ENCODE data around the gene KRT12.
"Not testable (repeated sequence)": the region's sequence is repeated elsewhere in the genome, so short reads cannot be mapped to it uniquely, and the experiment has no call there.

KRT12 gene

GRCh38 chr17:40841246-40841645 lies 25.8 kb downstream of the KRT12 start:
- DNase-seq: no peak

DNA sequence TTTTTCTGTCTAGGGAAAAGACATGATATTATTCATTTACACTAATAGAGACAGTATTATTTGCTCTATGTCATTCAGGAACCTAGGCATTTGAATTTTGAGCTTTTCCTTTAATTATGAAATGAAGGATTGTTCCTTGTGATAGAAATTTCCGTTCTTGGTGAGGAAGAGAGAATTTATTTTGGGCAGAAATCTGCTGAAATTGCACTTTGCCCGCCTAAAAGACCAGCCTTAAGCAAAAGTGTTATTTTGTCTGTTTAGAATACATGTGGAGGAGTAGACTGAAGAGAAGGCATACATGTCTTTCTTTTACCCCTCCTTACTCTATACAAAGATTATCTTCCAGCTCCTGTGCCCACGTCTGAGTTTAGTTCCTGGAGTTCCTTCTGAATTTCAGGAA lies 27.8 kb downstream of the KRT12 start:
- DNase-seq: no peak

DNA sequence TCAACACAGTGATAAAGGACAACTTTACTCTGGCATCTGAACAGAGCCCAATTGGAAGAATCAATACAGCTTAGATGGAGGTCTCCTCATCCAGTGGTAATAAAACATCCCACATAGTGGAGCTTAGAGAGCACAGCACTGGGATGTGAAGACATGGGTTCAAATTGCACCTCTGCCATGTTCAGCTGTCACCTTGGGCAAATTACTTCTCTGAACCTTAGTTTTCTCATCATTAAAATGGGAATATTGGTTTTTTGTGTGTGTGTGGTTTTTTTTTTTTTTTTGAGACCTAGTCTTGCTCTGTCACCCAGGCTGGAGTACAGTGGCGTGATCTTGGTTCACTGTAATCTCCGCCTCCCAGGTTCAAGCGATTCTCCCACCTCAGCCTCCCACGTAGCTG lies 31.0 kb downstream of the KRT12 start:
- DNase-seq: no peak

- no peak for DNase-seq
These were observed 33.1 kb downstream of the KRT12 start for GRCh38 chr17:40833882-40834281.

DNA sequence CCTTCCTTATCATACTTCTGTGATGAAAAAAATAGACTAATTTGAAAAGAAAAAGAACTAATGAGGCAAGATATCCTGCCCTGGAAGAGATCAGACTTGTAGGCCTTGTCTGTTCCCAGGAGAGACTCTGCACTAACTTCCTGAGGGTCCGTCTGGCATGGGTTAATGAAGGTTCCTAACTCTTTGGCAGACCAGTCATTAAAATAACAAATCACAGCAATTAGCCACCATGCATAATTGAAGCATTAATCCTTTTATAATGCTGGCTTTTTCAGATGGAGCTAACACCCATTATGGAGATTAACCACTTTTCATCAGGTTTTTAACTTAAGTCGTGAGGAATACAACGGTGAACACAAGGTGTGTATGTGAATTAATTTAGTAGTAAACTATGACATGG lies 34.2 kb downstream of the KRT12 start:
- no peak for DNase-seq

DNA sequence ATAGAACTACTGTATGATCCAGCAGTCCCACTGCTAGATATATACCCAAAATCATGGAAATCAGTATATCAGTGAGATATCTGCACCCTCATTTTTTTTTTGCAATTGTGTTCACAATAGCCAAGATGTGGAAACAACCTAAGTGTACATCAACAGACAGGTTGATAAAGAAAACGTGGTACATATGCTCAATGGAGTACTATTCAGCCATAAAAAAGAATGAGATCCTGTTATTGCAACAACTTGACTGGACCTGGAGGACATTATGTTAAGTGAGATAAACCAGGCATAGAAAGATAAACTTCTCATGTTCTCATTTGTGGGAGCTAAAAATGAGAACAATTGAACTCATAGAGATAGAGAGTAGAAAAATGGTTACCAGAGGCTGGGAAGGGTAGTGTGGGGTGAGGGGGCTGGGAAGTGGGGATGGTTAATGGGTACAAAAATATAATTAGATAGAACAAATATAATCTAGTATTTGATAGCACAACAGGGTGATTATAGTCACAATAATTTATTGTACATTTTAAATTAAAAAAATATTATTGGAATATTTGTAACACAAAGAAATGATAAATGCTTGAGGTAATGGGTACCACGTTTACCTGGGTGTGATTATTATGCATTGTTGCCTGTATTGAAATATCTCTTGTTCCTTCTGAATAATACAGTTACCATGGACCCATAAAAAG lies 36.8 kb downstream of the KRT12 start:
- no peak for DNase-seq

DNA sequence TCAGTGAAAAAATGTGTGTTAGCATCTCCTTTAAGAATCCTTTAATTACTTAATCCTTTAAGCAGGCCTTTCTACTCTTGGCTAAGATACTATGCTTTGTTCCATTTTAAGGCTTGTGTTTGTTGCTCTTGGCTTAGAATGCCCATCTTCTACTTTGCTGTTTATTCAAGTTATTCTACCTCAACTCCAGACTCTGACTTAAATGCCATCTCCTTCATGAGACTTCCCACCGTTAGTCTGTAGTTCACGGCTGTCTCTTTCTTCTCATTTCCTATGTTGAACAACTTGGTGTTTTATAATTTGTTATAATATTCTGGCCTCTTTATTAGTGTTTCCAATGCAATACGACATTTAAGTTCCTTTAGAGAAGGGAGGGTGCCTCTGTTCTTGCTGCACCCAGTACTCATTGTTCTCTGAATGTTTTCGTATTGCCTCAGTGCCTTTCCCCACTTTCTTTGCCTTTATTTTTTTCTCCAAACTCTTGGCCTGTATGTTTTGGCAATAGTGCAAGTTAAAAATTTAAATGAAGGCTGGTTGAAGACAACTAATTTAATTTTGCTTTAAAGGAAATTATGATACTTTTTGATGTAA lies 38.5 kb downstream of the KRT12 start:
- DNase-seq: no peak

DNA sequence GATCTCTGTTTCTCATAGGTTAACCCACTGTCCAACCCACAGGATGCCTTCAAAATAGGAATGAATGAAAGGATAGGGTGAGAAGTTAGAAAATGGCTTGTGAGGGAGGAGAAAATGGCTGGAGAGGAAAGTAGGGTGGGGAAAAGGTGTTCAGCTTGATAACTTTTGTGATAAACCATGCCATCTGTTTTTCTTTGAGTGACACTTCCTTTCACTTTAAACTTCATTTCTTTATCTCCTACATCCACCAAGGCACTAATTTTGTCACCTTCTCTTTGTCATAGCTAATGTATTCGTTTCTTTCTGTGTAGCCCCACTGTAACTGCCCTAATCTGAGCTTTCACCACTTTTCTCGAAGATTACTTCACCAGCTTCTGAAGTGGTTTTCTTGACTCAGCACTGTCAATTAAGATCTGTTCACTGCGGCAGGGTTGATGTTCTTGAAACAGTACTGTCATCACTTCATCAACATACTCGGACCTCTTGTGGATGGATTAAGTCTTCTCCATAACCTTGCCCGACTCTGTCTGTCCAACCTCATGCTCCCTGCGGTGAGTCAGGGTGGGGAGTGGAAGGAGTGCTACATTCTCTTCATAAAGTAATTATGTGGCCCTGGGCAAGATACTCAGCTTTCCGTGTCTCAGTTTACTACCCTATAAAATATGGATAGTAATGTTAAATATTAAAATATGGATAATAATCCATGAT lies 39.1 kb downstream of the KRT12 start:
- DNase-seq: no peak

DNA sequence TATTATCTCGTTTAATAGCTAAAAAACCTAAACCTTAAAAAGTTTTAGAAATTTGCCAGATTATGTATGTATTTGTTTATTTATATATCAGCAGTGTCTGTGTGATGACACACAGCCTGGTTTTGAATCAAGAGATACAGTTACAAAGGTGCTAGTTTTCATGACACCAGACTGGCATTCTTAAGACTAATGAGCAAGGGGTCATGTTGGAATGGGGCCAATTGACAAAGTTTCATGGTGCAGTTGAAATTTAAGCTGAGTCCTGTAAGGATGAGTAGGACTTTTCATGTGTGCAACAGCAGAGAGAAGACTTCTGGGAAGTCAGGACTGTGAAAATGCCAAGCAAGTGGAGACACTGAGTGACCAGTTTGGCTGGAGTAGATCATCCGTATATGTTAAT lies 41.4 kb downstream of the KRT12 start:
- DNase-seq: no peak

- DNase-seq: no peak
These were observed 42.8 kb downstream of the KRT12 start for GRCh38 chr17:40824015-40824832.

- no peak for DNase-seq
These were observed 44.8 kb downstream of the KRT12 start, which contains the start of gene KRT10 for GRCh38 chr17:40822132-40822812. Gene KRT10 (minus strand): TSS chr17:40822614. CDS start chr17:40822585, 29 bp downstream.

- DNase-seq: no peak
These were observed 45.5 kb downstream of the KRT12 start for GRCh38 chr17:40821536-40821935.

DNA sequence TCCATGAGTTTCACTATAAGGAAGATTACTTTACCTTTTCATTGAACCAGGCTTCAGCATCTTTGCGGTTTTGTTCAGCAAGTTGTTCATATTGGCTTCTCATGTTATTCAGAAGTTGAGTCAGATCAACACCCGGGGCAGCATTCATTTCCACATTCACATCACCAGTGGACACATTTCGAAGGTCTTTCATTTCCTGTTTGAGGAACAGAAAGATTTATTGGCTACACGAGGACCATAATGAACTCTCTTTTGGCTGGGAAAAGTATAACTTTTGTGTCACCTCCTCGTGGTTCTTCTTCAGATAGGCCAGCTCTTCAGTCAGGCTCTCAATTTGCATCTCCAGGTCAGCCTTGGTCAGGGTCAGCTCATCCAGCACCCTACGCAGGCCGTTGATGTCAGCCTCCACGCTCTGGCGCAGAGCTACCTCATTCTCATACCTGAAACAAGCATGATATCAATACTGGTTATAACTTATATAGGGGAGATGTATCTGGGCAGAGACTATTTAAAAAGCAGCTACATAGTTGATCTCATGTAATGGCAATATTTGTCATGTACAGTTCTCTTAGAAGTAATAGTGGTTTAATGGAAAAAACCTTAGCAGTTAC lies 46.7 kb downstream of the KRT12 start:
- no peak for DNase-seq

DNA sequence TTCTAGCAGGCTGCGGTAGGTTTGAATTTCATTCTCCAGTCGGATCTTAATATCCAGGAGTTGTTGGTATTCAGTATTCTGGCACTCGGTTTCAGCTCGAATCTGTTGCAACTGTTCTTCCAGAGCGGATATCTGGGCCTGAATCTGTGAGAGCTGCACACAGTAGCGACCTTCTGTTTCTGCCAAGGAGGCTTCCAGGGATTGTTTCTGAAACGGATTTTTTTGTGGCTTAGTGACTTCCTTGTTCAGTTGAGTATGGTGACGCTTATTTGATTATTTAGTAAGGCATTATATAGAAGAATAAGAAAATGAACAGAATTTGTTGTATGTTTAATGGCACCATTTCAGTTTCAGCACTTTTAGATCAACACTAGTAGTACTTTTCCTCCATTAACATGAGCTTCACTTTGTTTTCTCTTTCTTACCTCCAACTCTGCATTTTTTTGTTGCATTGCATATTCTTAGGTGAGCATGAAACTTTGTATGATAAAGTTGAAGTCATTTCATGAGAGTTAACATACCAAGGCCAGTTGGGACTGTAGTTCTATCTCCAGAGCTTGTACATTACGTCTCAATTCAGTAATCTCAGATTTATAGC lies 47.4 kb downstream of the KRT12 start:
- no peak for DNase-seq

- peak; percentile 80 to 84 for DNase-seq
These were observed 48.1 kb downstream of the KRT12 start for GRCh38 chr17:40818733-40819527.

- no peak for DNase-seq
These were observed 48.7 kb downstream of the KRT12 start for GRCh38 chr17:40818343-40818732.

GRCh38 chr17:40817103-40817682 lies 49.8 kb downstream of the KRT12 start:
- no peak for DNase-seq

GRCh38 chr17:40816569-40816968 lies 50.5 kb downstream of the KRT12 start:
- no peak for DNase-seq

DNA sequence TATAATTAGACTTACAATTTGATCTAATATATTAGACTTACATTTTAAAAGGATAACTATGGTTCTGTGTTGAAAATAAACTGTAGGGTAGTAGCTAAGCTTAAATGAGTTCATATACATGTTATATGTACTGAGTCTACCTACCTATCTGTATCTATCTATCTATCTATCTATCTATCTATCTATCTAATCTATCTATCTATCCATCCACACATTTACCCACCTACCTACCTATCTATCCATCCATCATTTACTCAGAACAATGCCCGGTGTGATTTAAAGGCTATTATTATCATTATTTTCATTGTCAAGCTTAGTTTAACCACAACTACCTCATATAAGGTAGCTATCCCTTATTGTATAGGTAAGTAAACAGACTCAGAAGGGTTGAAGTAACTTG lies 51.6 kb downstream of the KRT12 start:
- no peak for DNase-seq

- not testable (repeated sequence) for DNase-seq
These were observed 52.4 kb downstream of the KRT12 start for GRCh38 chr17:40814657-40815056.

DNA sequence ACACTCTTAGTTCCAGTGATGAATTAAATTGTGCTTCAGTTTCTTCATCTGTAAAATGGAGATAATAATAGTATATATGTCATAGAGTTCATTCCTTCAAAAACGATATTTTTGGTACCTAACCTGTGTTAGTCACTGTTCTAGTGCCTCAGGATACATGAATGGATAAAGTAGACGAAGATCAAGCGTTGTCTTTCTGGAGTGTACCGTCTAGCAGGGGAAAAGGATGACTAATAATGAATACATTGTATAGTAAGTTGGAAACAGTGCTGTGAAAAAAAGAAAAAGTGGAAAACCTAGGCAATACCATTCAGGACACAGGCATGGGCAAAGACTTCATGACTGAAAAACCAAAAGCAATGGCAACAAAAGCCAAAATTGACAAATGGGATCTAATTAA lies 53.2 kb downstream of the KRT12 start:
- DNase-seq: no peak
